ENCODE data around the gene SIK3.

- TF ChIP-seq CTCF (conservative IDR thresholded peaks at IDR 0.05; ENCODE audit: low read depth in 2 of 2) (no peak), ETS1 (IDR thresholded peaks at IDR 0.05) (no peak), EZH2 (IDR thresholded peaks at IDR 0.05; ENCODE audit: low read depth, unreplicated experiment) (no peak), POLR2AphosphoS5 (IDR thresholded peaks at IDR 0.05; ENCODE audit: low read depth) (no peak), EZH2phosphoT487 (IDR thresholded peaks at IDR 0.05; ENCODE audit: unreplicated experiment) (no peak), CREB1 (CRISPR knock-in tag; IDR thresholded peaks at IDR 0.05; ENCODE audit: low read depth) (no peak), REST (IDR thresholded peaks at IDR 0.05; ENCODE audit: unreplicated experiment) (no peak)
These were observed 267.9 kb downstream of the SIK3 start for GRCh38 chr11:116830184-116830912.

Data from GM23338 (cell line).